Epithelial cell of proximal tubule (primary cell): Measurements from ENCODE around the gene NADK2. TPM values are rescaled to one million over a fixed set of nuclear protein-coding genes. Genes with fewer than 3 reads are reported as not detected.

ENCODE experiments used
- DNase-seq: peaks from one replicate; pipeline ENCODE4 v3.0.0-alpha.2; 2011; ENCODE audit warnings: low read depth
- H3K4me3 ChIP-seq: 2 replicates; pipeline ENCODE4 v1.5.1; 2011; ENCODE audit warnings: low read depth, mild to moderate bottlenecking, low read length
- CTCF ChIP-seq: conservative IDR thresholded peaks from 2 replicates; pipeline ENCODE4 v1.5.1; 2012; ENCODE audit warnings: low read depth, mild to moderate bottlenecking, low read length
- total RNA-seq: library from RNA; depleted of rRNA; stranded (reverse); fragments of >200 nt; gene quantifications from 2 replicates; pipeline ENCODE4 v1.2.3, GENCODE V29; 2015

The NADK2 gene
- total RNA-seq, 1 donor from 2014 or later = 27.1 TPM

- H3K4me3 ChIP-seq = no peak overlapping the region
- no peak for DNase-seq
- no peak for TF ChIP-seq CTCF
Observed at GRCh38 chr5:36181774-36182173, 60.0 kb downstream of the NADK2 start.

DNA sequence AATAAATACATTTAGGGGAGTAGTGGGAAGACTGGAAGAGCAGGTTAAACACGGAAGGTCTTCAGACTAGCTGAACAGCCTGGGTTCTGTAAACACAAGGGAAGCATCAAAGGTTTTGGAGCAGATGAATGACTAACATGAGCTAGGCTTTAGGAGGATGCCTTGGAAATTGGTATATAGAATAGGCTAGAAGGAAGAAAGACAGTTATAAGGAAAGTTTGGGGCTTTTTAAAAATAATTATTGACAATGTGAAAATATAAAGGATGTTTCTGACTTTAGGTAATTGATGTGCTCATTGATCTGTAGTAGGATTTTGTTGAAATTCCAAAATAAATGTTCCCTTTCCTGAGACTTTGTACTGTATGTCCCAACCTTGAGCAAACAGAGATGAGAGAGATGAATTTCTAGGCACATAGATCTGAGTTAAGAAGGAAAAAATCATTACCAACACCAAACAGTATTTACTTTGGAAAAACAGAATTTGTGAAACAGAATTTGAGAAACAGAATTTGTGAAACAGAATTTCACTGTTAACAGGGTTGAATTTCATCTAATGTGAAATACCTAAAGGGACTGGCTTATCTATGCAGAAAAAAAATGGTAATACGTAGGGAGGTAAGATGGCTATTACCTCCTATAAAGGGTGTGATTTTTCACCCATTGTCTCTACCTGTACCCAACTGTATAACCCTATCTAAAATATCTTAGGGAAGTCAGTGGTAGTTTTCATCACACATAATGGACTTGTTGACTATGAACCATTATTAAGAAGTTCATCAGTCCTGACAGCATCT, 61.0 kb downstream of the NADK2 start:
- TF ChIP-seq CTCF = no peak
- DNase-seq = no peak
- H3K4me3 ChIP-seq = no peak overlapping the region

DNA sequence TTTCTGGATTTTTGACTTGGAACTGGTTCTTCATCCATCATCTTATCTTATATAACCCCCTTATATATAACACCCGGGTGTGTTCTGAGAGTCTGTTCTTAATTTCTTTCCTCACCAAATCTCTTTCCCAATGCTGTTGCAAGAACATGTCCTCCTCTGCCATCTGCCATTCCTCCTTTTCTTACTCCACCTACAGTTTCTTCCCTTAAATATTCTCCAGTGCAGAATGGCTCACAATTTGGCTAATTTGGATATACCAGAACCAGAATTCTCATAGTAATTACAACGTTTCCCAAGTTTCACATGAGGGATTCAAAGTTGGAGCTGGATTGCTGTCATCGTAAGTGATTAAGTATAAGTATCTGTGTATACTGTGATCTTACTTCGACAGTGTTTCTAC, 61.8 kb downstream of the NADK2 start:
- TF ChIP-seq CTCF = no peak
- no peak for DNase-seq

GRCh38 chr5:36178524-36178890, 63.2 kb downstream of the NADK2 start:
- TF ChIP-seq CTCF = no peak
- no peak for DNase-seq
- H3K4me3 ChIP-seq = no peak overlapping the region

More for the DNA sequence above, 61.8 kb downstream of the NADK2 start:
- H3K4me3 ChIP-seq = no peak overlapping the region

- peak; percentile 12 for DNase-seq
- peak; percentile 63 for TF ChIP-seq CTCF
- H3K4me3 ChIP-seq = no peak overlapping the region
Observed at GRCh38 chr5:36177715-36178523, 63.8 kb downstream of the NADK2 start.

GRCh38 chr5:36177154-36177553, 64.6 kb downstream of the NADK2 start:
- TF ChIP-seq CTCF = no peak
- H3K4me3 ChIP-seq = no peak overlapping the region
- DNase-seq = no peak
